Mesenchymal stem cell (in vitro differentiated cells and primary cell): ENCODE results near the gene UTS2R.

Experiments
- DNase-seq: peaks from one replicate; pipeline ENCODE4 v3.0.0-alpha.2; 2013
- H2AFZ ChIP-seq: one replicate; pipeline ENCODE4 v1.6.1; 2013; ENCODE audit warnings: low read depth, mild to moderate bottlenecking, control low read depth, inconsistent platforms, low read length, moderate library complexity
- H2AK5ac ChIP-seq: 2 replicates; pipeline ENCODE4 v1.6.1; 2013; ENCODE audit warnings: low read length, moderate library complexity, mild to moderate bottlenecking, inconsistent platforms; ENCODE audit not compliant: severe bottlenecking
- H2BK120ac ChIP-seq: one replicate; pipeline ENCODE4 v1.6.1; 2013; ENCODE audit warnings: low read depth, mild to moderate bottlenecking, inconsistent platforms, low read length, moderate library complexity
- H2BK12ac ChIP-seq, 2 experiments: one replicate each; pipeline ENCODE4 v1.6.1; 2013; ENCODE audit warnings: inconsistent platforms in 2 of 2, low read length in 2 of 2, mild to moderate bottlenecking in 2 of 2, moderate library complexity in 2 of 2, control low read depth in 1 of 2
- H2BK15ac ChIP-seq: one replicate; pipeline ENCODE4 v1.6.1; 2013; ENCODE audit warnings: mild to moderate bottlenecking, low read depth, inconsistent platforms; ENCODE audit not compliant: poor library complexity, severe bottlenecking
- H2BK5ac ChIP-seq: 2 replicates; pipeline ENCODE4 v1.6.1; 2013; ENCODE audit warnings: low read depth, mild to moderate bottlenecking, low read length, control low read depth, inconsistent platforms; ENCODE audit not compliant: poor library complexity, severe bottlenecking
- H3K14ac ChIP-seq, 2 experiments: one replicate each; pipeline ENCODE4 v1.6.1; 2013; ENCODE audit warnings: inconsistent platforms in 2 of 2, low read length in 2 of 2, control low read depth in 1 of 2, mild to moderate bottlenecking in 1 of 2, moderate library complexity in 1 of 2
- H3K18ac ChIP-seq, 2 experiments: one replicate each; pipeline ENCODE4 v1.6.1; 2013; ENCODE audit warnings: inconsistent platforms in 2 of 2, low read length in 2 of 2, control low read depth in 1 of 2, low read depth in 1 of 2, mild to moderate bottlenecking in 1 of 2
- H3K23ac ChIP-seq, 2 experiments: one replicate each; pipeline ENCODE4 v1.6.1; 2013; ENCODE audit warnings: inconsistent platforms in 2 of 2, low read length in 2 of 2, mild to moderate bottlenecking in 2 of 2, moderate library complexity in 2 of 2, control low read depth in 1 of 2
- H3K27ac ChIP-seq: 2 replicates; pipeline ENCODE4 v1.5.1; 2013; ENCODE audit warnings: mild to moderate bottlenecking, moderate library complexity, low read length, control low read depth, inconsistent platforms; ENCODE audit not compliant: poor library complexity, severe bottlenecking
- H3K27me3 ChIP-seq, 2 experiments: 2 replicates each; pipeline versions ENCODE4 v1.6.1 to v1.7.0; 2013; ENCODE audit warnings: low read length in 2 of 2, mild to moderate bottlenecking in 2 of 2, moderate library complexity in 2 of 2, control low read depth in 1 of 2, inconsistent platforms in 1 of 2; ENCODE audit not compliant: control insufficient read depth in 1 of 2, insufficient read depth in 1 of 2
- H3K36me3 ChIP-seq, 2 experiments: 2 replicates each; pipeline versions ENCODE4 v1.6.1 to v1.7.0; 2013; ENCODE audit warnings: low read length in 2 of 2, control low read depth in 1 of 2, inconsistent platforms in 1 of 2, low read depth in 1 of 2, mild to moderate bottlenecking in 1 of 2; ENCODE audit not compliant: insufficient read depth in 2 of 2, control insufficient read depth in 1 of 2
- H3K4ac ChIP-seq, 2 experiments: one replicate each; pipeline ENCODE4 v1.6.1; 2013; ENCODE audit warnings: inconsistent platforms in 2 of 2, low read length in 2 of 2, mild to moderate bottlenecking in 2 of 2, moderate library complexity in 2 of 2, control low read depth in 1 of 2, low read depth in 1 of 2
- H3K4me1 ChIP-seq: 2 replicates; pipeline ENCODE4 v1.6.1; 2013; ENCODE audit warnings: low read depth, low read length, control low read depth; ENCODE audit not compliant: control insufficient read depth, insufficient read depth
- H3K4me2 ChIP-seq: 2 replicates; pipeline ENCODE4 v1.6.1; 2013; ENCODE audit warnings: low read length, mild to moderate bottlenecking, inconsistent platforms; ENCODE audit not compliant: poor library complexity, severe bottlenecking
- H3K4me3 ChIP-seq, 2 experiments: 2 replicates each; pipeline versions ENCODE4 v1.5.1 to v1.7.0; 2013; ENCODE audit warnings: low read length in 2 of 2, mild to moderate bottlenecking in 2 of 2, control low read depth in 1 of 2, low read depth in 1 of 2; ENCODE audit not compliant: insufficient read depth in 1 of 2
- H3K79me1 ChIP-seq: replicated peaks from 2 replicates; pipeline ENCODE4 v1.6.1; 2013; ENCODE audit warnings: mild to moderate bottlenecking, control low read depth, low read length, inconsistent platforms; ENCODE audit not compliant: poor library complexity, severe bottlenecking
- H3K9ac ChIP-seq: 2 replicates; pipeline ENCODE4 v1.7.0; 2013; ENCODE audit warnings: mild to moderate bottlenecking, low read length, moderate library complexity
- H3K9me3 ChIP-seq: 2 replicates; pipeline ENCODE4 v1.7.0; 2013; ENCODE audit warnings: mild to moderate bottlenecking, low read length; ENCODE audit not compliant: control insufficient read depth
- H4K8ac ChIP-seq: one replicate; pipeline ENCODE4 v1.6.1; 2013; ENCODE audit warnings: inconsistent platforms, mild to moderate bottlenecking, low read length, moderate library complexity
- H4K91ac ChIP-seq: one replicate; pipeline ENCODE4 v1.6.1; 2013; ENCODE audit warnings: mild to moderate bottlenecking, low read length, inconsistent platforms
- WGBS: methylation state at CpG from one replicate; pipeline ENCODE4 v1.1.7; 2013; ENCODE audit warnings: mixed read lengths; 5-methylcytosine and 5-hydroxymethylcytosine counted together

UTS2R gene

DNA sequence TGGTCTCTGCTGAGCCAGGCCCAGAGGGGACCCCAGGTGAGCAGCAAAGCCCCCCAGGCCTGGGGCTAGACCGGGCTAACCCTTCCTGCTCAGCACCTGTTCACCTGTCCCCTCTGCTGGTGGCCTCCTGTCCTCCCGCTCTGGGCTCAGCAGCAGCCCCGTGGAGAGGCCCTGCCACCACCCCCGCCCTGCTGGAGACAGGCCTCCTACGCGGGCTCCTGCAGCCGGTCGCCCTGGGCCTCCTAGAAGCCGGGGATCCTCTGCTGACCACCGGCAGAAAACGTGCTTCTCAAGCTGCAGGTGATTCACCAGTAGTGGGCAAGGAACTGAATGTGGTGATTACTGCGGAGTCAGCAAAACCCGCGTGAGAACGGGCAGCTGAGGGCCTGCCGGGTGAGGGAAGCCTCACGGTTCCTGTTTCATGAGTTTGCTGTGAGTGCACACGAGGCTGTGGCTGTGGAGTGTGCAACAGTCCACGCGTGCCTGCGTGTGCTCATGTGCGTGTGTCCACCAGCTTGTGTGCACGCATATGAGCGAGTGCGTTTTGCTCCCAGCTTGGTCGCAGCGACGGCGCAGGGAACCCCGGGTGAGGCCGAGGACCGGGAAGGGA, 38.8 kb upstream of the UTS2R start:
- peak overlapping the region; percentile 52 for H4K8ac ChIP-seq
- H2BK120ac ChIP-seq = no peak overlapping the region
- peak overlapping the region; percentile 91 for H2BK15ac ChIP-seq
- WGBS = 40% methylated on average over 32 of the region's 32 CpGs
- peaks cover 66% of the 10 kb centered on the region for H3K4me1 ChIP-seq
- no peak overlapping the region for H2AK5ac ChIP-seq
- peak; percentile 55 for DNase-seq
- peak overlapping the region in 1 of 2 experiments; percentile 93 for H3K18ac ChIP-seq
- H4K91ac ChIP-seq = peak overlapping the region; percentile 78
- peak overlapping the region; percentile 82 for H2AFZ ChIP-seq
- peak overlapping the region in 1 of 2 experiments; percentile 17 for H2BK12ac ChIP-seq
- H3K9me3 ChIP-seq = no peaks in the 10 kb centered on the region
- H3K79me1 ChIP-seq = no peaks in the 10 kb centered on the region
- H3K4me3 ChIP-seq = peak overlapping the region; percentile 53 to 88
- H3K14ac ChIP-seq = peak overlapping the region in 1 of 2 experiments; percentile 87
- no peaks in the 10 kb centered on the region for H3K27me3 ChIP-seq
- no peak overlapping the region for H3K23ac ChIP-seq
- H2BK5ac ChIP-seq = no peak overlapping the region
- H3K36me3 ChIP-seq = peaks cover 3 to 5% of the 10 kb centered on the region in 2 experiments
- peak overlapping the region; percentile 95 for H3K4me2 ChIP-seq
- peak overlapping the region; percentile 83 for H3K9ac ChIP-seq
- peak overlapping the region; percentile 1 to 20 for H3K4ac ChIP-seq
- no peak overlapping the region for H3K27ac ChIP-seq

DNA sequence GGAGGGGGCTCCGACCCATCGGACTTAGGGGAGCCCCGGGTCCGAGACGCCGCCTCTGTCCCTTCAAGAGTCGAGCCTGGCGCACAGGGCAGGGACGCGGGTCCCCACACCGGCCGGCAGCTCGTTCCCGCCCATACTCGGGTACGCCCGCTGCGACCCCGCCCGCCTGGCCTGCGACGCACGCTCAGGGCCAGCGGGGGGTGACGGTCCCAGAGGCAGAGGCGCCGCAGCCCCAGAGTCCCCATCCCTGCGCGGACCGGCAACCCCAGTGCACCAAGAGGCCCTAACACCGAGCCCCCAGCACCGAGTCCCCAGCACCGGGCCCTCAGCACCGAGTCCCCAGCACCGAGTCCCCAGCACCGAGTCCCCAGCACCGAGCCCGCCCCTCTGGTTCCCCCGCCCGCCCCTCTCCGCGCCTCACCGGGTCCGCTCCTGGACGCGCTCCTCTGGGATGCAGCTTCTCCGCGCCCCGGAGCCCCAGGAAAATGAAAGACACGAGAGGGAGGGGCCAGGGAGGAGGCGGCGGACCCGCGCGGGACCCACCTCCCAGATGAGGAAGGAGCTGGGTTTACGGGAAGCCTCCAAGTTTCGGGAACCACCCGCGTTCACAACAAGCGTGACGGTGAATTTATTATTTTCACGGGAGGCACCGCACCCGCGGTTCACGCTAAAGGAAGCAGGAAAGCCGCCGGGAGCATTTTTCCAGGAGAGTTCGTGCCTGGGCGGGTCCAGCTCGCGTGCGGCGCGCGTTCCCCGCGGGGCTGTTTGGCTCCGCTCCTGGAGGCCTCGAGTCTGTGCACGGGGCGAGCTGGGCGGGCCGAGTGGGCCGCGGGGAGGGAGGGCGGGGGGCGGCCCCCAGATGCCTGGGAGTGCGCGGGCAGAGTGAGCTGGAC, 38.0 kb upstream of the UTS2R start, which contains the start of gene SECTM1:
SECTM1 (minus strand) TSS at position 488 of the 893 bp plus-strand sequence. CDS start 6,526 bp downstream, outside the sequence.
- WGBS = 4% methylated on average over 81 of the region's 90 CpGs
- Histone ChIP-seq H2AFZ (peak within 1 kb of the TSS; percentile 82), H2BK120ac (peak within 1 kb of the TSS; percentile 57), H4K8ac (peak within 1 kb of the TSS; percentile 89), H3K27me3 (no peaks in the 10 kb centered on the region), H3K9ac (peak within 1 kb of the TSS; percentile 83), H3K18ac (peak within 1 kb of the TSS; percentile 80 to 93), H3K9me3 (no peaks in the 10 kb centered on the region), H3K4me1 (peaks cover 61% of the 10 kb centered on the region), H3K14ac (peak within 1 kb of the TSS in 1 of 2 experiments; percentile 87), H3K4ac (peak within 1 kb of the TSS; percentile 47 to 95), H3K79me1 (no peaks in the 10 kb centered on the region), H2BK12ac (peak within 1 kb of the TSS in 1 of 2 experiments; percentile 74), H4K91ac (peak within 1 kb of the TSS; percentile 87), H2AK5ac (no peak within 1 kb of the TSS), H3K23ac (peak within 1 kb of the TSS in 1 of 2 experiments; percentile 91), H3K27ac (no peak within 1 kb of the TSS), H2BK15ac (peak within 1 kb of the TSS; percentile 91), H3K4me3 (peak within 1 kb of the TSS; percentile 53 to 88), H2BK5ac (no peak within 1 kb of the TSS), H3K36me3 (peaks cover 1 to 3% of the 10 kb centered on the region in 2 experiments), H3K4me2 (peak within 1 kb of the TSS; percentile 95)
- DNase-seq = peak; percentile 71

DNA sequence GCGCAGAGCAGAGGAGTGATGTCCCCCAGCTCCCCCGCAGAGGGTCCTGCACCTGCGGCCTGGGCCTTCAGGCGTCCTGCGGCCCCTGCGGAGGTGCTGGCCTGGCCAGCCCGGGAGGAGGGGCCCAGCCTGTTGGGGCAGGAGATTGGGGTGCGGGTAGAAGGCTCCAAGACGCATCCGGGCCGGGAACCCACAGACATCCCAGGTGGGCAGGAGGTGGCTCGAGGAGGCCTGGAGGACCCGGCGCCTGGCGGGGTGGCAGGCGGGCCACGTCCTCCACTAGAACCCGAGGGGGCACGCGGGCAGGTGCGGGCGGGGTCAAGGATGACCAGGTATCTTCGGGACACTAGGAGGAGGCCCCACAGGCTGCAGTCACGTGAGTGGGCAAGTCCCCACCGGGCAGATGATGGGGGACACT, 37.4 kb upstream of the UTS2R start:
- H3K14ac ChIP-seq = peak overlapping the region in 1 of 2 experiments; percentile 57
- peak overlapping the region in 1 of 2 experiments; percentile 35 for H3K18ac ChIP-seq
- H2BK120ac ChIP-seq = peak overlapping the region; percentile 57
- peak overlapping the region; percentile 7 for H3K4me2 ChIP-seq
- H4K91ac ChIP-seq = peak overlapping the region; percentile 87
- peaks cover 0 to 3% of the 10 kb centered on the region in 2 experiments for H3K36me3 ChIP-seq
- no peak overlapping the region for H3K27ac ChIP-seq
- no peak for DNase-seq
- peak overlapping the region in 1 of 2 experiments; percentile 18 for H3K23ac ChIP-seq
- peak overlapping the region; percentile 74 for H2BK15ac ChIP-seq
- H3K9ac ChIP-seq = peak overlapping the region; percentile 73
- WGBS = 81% methylated on average over 25 of the region's 25 CpGs
- no peaks in the 10 kb centered on the region for H3K79me1 ChIP-seq
- peak overlapping the region in 1 of 2 experiments; percentile 47 for H3K4ac ChIP-seq
- peak overlapping the region; percentile 56 for H4K8ac ChIP-seq
- H3K4me3 ChIP-seq = peak overlapping the region in 1 of 2 experiments; percentile 88
- no peak overlapping the region for H2AFZ ChIP-seq
- no peak overlapping the region for H2AK5ac ChIP-seq
- H3K27me3 ChIP-seq = no peaks in the 10 kb centered on the region
- peaks cover 59% of the 10 kb centered on the region for H3K4me1 ChIP-seq
- H2BK5ac ChIP-seq = no peak overlapping the region
- H2BK12ac ChIP-seq = peak overlapping the region in 1 of 2 experiments; percentile 74
- H3K9me3 ChIP-seq = no peaks in the 10 kb centered on the region
